ENCODE measurements around the gene IRF2BP1. TPM values are rescaled to one million over a fixed set of nuclear protein-coding genes. Genes with fewer than 3 reads are reported as not detected.

Gene IRF2BP1
- total and polyA plus RNA-seq, 2 of the 13 experiments (the other 11 are each of a cell fraction or from before 2014, with no cell fraction given): 4.3 to 14.3 TPM

GRCh38 chr19:45878043-45878794, 7.7 kb downstream of the IRF2BP1 start (continued):
- TF ChIP-seq ZNF407 (CRISPR knock-in tag; IDR thresholded peaks at IDR 0.05; ENCODE audit: not compliant biosample characterization) (no peak), GATAD2A (CRISPR knock-in tag; IDR thresholded peaks at IDR 0.05) (peak; percentile 72), ZNF772 (CRISPR knock-in tag; IDR thresholded peaks at IDR 0.05) (no peak), ATAD3A (CRISPR knock-in tag; IDR thresholded peaks at IDR 0.05) (no peak), KDM2A (CRISPR knock-in tag; IDR thresholded peaks at IDR 0.05; ENCODE audit: borderline replicate concordance, low read depth) (peak; percentile 20; the same call in 1 of the 2 replicates), GABPB1 (CRISPR knock-in tag; IDR thresholded peaks at IDR 0.05) (peak; percentile 58; the same call in 1 of the 2 replicates)
- TF ChIP-seq, protein P1, sequence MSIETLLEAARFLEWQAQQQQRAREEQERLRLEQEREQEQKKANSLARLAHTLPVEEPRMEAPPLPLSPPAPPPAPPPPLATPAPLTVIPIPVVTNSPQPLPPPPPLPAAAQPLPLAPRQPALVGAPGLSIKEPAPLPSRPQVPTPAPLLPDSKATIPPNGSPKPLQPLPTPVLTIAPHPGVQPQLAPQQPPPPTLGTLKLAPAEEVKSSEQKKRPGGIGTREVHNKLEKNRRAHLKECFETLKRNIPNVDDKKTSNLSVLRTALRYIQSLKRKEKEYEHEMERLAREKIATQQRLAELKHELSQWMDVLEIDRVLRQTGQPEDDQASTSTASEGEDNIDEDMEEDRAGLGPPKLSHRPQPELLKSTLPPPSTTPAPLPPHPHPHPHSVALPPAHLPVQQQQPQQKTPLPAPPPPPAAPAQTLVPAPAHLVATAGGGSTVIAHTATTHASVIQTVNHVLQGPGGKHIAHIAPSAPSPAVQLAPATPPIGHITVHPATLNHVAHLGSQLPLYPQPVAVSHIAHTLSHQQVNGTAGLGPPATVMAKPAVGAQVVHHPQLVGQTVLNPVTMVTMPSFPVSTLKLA (IDR thresholded peaks at IDR 0.05): peak; percentile 83
- TF ChIP-seq, protein P2, sequence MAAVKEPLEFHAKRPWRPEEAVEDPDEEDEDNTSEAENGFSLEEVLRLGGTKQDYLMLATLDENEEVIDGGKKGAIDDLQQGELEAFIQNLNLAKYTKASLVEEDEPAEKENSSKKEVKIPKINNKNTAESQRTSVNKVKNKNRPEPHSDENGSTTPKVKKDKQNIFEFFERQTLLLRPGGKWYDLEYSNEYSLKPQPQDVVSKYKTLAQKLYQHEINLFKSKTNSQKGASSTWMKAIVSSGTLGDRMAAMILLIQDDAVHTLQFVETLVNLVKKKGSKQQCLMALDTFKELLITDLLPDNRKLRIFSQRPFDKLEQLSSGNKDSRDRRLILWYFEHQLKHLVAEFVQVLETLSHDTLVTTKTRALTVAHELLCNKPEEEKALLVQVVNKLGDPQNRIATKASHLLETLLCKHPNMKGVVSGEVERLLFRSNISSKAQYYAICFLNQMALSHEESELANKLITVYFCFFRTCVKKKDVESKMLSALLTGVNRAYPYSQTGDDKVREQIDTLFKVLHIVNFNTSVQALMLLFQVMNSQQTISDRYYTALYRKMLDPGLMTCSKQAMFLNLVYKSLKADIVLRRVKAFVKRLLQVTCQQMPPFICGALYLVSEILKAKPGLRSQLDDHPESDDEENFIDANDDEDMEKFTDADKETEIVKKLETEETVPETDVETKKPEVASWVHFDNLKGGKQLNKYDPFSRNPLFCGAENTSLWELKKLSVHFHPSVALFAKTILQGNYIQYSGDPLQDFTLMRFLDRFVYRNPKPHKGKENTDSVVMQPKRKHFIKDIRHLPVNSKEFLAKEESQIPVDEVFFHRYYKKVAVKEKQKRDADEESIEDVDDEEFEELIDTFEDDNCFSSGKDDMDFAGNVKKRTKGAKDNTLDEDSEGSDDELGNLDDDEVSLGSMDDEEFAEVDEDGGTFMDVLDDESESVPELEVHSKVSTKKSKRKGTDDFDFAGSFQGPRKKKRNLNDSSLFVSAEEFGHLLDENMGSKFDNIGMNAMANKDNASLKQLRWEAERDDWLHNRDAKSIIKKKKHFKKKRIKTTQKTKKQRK (IDR thresholded peaks at IDR 0.05; ENCODE audit: low read length): no peak
- TF ChIP-seq, protein P3, sequence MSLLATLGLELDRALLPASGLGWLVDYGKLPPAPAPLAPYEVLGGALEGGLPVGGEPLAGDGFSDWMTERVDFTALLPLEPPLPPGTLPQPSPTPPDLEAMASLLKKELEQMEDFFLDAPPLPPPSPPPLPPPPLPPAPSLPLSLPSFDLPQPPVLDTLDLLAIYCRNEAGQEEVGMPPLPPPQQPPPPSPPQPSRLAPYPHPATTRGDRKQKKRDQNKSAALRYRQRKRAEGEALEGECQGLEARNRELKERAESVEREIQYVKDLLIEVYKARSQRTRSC (CRISPR knock-in tag; IDR thresholded peaks at IDR 0.05; ENCODE audit: low read depth): no peak

Measured in HepG2 (cell line).